ENCODE measurements around the gene RPS18. TPM values are rescaled to one million over a fixed set of nuclear protein-coding genes. Genes with fewer than 3 reads are reported as not detected.

RPS18 gene
- total and polyA plus RNA-seq, 10 of the 15 experiments (the other 5 are each of a cell fraction or from before 2014, with no cell fraction given): 4,228 to 20,828 (median 7,406) TPM

- in situ Hi-C loops (cut with MboI) (no loop called here), intact Hi-C loops (cut with micrococcal nuclease; ENCODE audit: unreplicated experiment) (loop anchor here (1.0 kb wide), 3 partner anchors 10 to 22 kb away; partner anchors contain the start of genes B3GALT4, PFDN6, TAPBP and WDR46)
- CTCF ChIA-PET: interaction anchor here (0.9 to 4.5 kb wide), 11 partner anchors 9 to 127 kb away, joined by 3 to 30 read pairs (median 5); partner anchors contain the start of genes B3GALT4, CUTA, PFDN6 and RPS18
- ATAC-seq (peak; percentile 58), DNase-seq (ENCODE audit: low read depth, low spot score) (no peak), FAIRE-seq (no peak)
- Histone ChIP-seq H3K4me3 (peak within 1 kb of the TSS; percentile 100), H3K9me3 (replicated peaks; ENCODE audit: control insufficient read depth, insufficient read depth, low read length) (no peaks in the 10 kb centered on the region), H3K27me3 (replicated peaks in 1 of 2; ENCODE audit: control insufficient read depth in 2 of 2, insufficient read depth in 2 of 2, low read length in 1 of 2) (no peaks in the 10 kb centered on the region), H3K36me3 (ENCODE audit: control insufficient read depth in 2 of 2, insufficient read depth in 2 of 2, low read length in 1 of 2) (peaks cover 2 to 10% of the 10 kb centered on the region in 2 experiments; a peak in 3 of 4 replicates), H3K4me2 (ENCODE audit: control insufficient read depth, insufficient read depth) (peak within 1 kb of the TSS; percentile 93), H2AFZ (ENCODE audit: control insufficient read depth, low read depth, low read length) (peak within 1 kb of the TSS; percentile 68), H3K27ac (ENCODE audit: control insufficient read depth, insufficient read depth) (peak within 1 kb of the TSS; percentile 86), H3K79me2 (ENCODE audit: control insufficient read depth, insufficient read depth, low read length) (peaks cover 4% of the 10 kb centered on the region; the same call in 1 of the 2 replicates), H3K9ac (ENCODE audit: control insufficient read depth, insufficient read depth, low read length) (peak within 1 kb of the TSS; percentile 82), H3K4me1 (ENCODE audit: control insufficient read depth, insufficient read depth, low read length) (peaks cover 11% of the 10 kb centered on the region), H4K20me1 (ENCODE audit: control insufficient read depth, insufficient read depth) (no peaks in the 10 kb centered on the region)
- BruUV-seq (replicated peaks): no TSS peak
- WGBS (ENCODE audit: insufficient coverage, insufficient replicate concordance, low lambda C conversion rate, missing lambda C conversion rate): 1% methylated on average over 14 of the region's 34 CpGs
- POLR2A ChIA-PET: interaction anchor here (1.2 to 3.4 kb wide), 8 partner anchors 10 to 127 kb away, joined by 3 to 41 read pairs (median 7); partner anchors contain the start of genes B3GALT4, PFDN6, RING1 and RPS18
- RAD21 ChIA-PET (ENCODE audit: unreplicated experiment): interaction anchor here (0.9 to 2.0 kb wide), 11 partner anchors 10 to 127 kb away, joined by 3 to 14 read pairs (median 4); partner anchors contain the start of genes B3GALT4, PFDN6, RPS18 and SYNGAP1
- SMC1A ChIA-PET (ENCODE audit: uncharacterized antibody, unreplicated experiment): interaction anchor here (1.0 to 1.6 kb wide), 4 partner anchors 19 to 46 kb away, joined by 4 to 10 read pairs (median 6); partner anchors contain the start of genes B3GALT4, RPS18, VPS52 and ZBTB22
- TF ChIP-seq ZBTB40 (IDR thresholded peaks at IDR 0.05; ENCODE audit: borderline replicate concordance) (no peak), EED (IDR thresholded peaks at IDR 0.05; ENCODE audit: low read depth) (no peak), POLR2AphosphoS5 (IDR thresholded peaks at IDR 0.05; ENCODE audit: low read length) (no peak), LARP7 (IDR thresholded peaks at IDR 0.05) (0 out of 2 replicates have a peak, but pooled peaks have one; percentile 6), ZSCAN29 (IDR thresholded peaks at IDR 0.05) (no peak), SIN3A (IDR thresholded peaks at IDR 0.05; ENCODE audit: low read depth, low read length) (0 out of 2 replicates have a peak, but pooled peaks have one; percentile 27), SPI1 (IDR thresholded peaks at IDR 0.05; ENCODE audit: borderline replicate concordance, insufficient read depth, low read depth, low read length) (peak; percentile 22; the same call in 1 of the 2 replicates), PRDM15 (CRISPR knock-in tag; IDR thresholded peaks at IDR 0.05) (no peak), BMI1 (IDR thresholded peaks at IDR 0.05; ENCODE audit: borderline replicate concordance) (no peak), POLR2A (IDR thresholded peaks at IDR 0.05; ENCODE audit: low read depth, low read length) (peak; percentile 7), SRF (IDR thresholded peaks at IDR 0.05; ENCODE audit: low read depth in 2 of 2, low read length in 2 of 2) (0 out of 4 replicates have a peak, but pooled peaks of 1 of the 2 experiments have one; percentile 7), BHLHE40 (IDR thresholded peaks at IDR 0.05; ENCODE audit: borderline replicate concordance in 1 of 2, low read depth in 2 of 2, low read length in 1 of 2) (peak in 1 of 2 experiments; percentile 19; a peak in 1 of 4 replicates), WRNIP1 (IDR thresholded peaks at IDR 0.05; ENCODE audit: borderline replicate concordance, low read depth, low read length) (no peak), IRF4 (IDR thresholded peaks at IDR 0.05; ENCODE audit: low read depth, low read length) (no peak), RFX5 (IDR thresholded peaks at IDR 0.05; ENCODE audit: low read depth, low read length) (no peak), EGR1 (IDR thresholded peaks at IDR 0.05; ENCODE audit: borderline replicate concordance in 1 of 2, low read depth in 2 of 2, low read length in 2 of 2) (peak in 1 of 2 experiments; percentile 44; a peak in 1 of 3 replicates)
These were observed 26.9 kb downstream of the RPS18 start, which contains the start of gene RGL2 for GRCh38 chr6:33298773-33299236. TSS of gene RGL2 (minus strand) at chr6:33298942. CDS start at chr6:33298610, 332 bp downstream.
